Ascending aorta (tissue), 2 donors: ENCODE measurements around the gene TPSD1. TPM values are rescaled to one million over a fixed set of nuclear protein-coding genes. Genes with fewer than 3 reads are reported as not detected.
"Not testable (repeated sequence)": the region's sequence is repeated elsewhere in the genome, so short reads cannot be mapped to it uniquely, and the experiment has no call there.

Source experiments
- DNase-seq, 2 donors: peaks; one replicate each; pipeline ENCODE4 v3.0.0-alpha.2; 2019; ENCODE audit warnings: low spot score in 2 of 2
- H3K27ac ChIP-seq, 2 donors: fragments of 200-600 bp; sonication (generic); one replicate each; pipeline ENCODE4 v1.5.1; 2016 to 2017; ENCODE audit warnings: mild to moderate bottlenecking in 1 of 2
- H3K27me3 ChIP-seq: fragments of 200-600 bp; sonication (generic); one replicate; pipeline ENCODE4 v1.5.1; 2017
- H3K36me3 ChIP-seq, 2 donors: fragments of 200-600 bp; sonication (generic); one replicate each; pipeline ENCODE4 v1.5.1; 2016
- H3K4me1 ChIP-seq, 2 donors: fragments of 200-600 bp; sonication (generic); one replicate each; pipeline ENCODE4 v1.5.1; 2016 to 2017; ENCODE audit warnings: mild to moderate bottlenecking in 1 of 2
- H3K4me3 ChIP-seq, 2 donors: fragments of 200-600 bp; sonication (generic); one replicate each; pipeline ENCODE4 v1.5.1; 2016 to 2017; ENCODE audit warnings: mild to moderate bottlenecking in 1 of 2
- H3K9me3 ChIP-seq, 2 donors: fragments of 200-600 bp; sonication (generic); one replicate each; pipeline ENCODE4 v1.5.1; 2016
- CTCF ChIP-seq, 3 experiments: fragments of 200-600 bp in 2 of 3; fragments of 450-650 bp in 1 of 3; sonication (generic) in 2 of 3; IDR thresholded peaks; one replicate each; pipeline ENCODE4 v1.5.1; 2016 to 2019; ENCODE audit warnings: antibody characterized with exemption in 3 of 3, mild to moderate bottlenecking in 1 of 3, moderate library complexity in 1 of 3
- intact Hi-C: fragments of 100-400 bp; cut with DNase I; formaldehyde crosslinking; loops from one replicate; pipeline ENCODE4 v1.15.1; 2023
- total RNA-seq: library from RNA; depleted of rRNA; stranded (reverse); fragments of >200 nt; gene quantifications from one replicate; pipeline ENCODE4 v1.1.0, GENCODE V29; 2016

TPSD1 gene
- total RNA-seq, 1 donor from 2014 or later: 20.8 TPM

- intact Hi-C loops: no loop called here
- H3K9me3 ChIP-seq: no peaks in the 10 kb centered on the region
- no peaks in the 10 kb centered on the region for H3K27me3 ChIP-seq
These were observed 33.1 kb upstream of the TPSD1 start for GRCh38 chr16:1222553-1223354.

GRCh38 chr16:1223355-1224214 lies 32.3 kb upstream of the TPSD1 start:
- DNase-seq: no peak
- no peak overlapping the region for H3K27ac ChIP-seq
- H3K36me3 ChIP-seq: no peaks in the 10 kb centered on the region
- no peaks in the 10 kb centered on the region for H3K9me3 ChIP-seq
- no peaks in the 10 kb centered on the region for H3K27me3 ChIP-seq
- H3K4me1 ChIP-seq: no peaks in the 10 kb centered on the region
- no peak overlapping the region for H3K4me3 ChIP-seq
- intact Hi-C loops: no loop called here
- TF ChIP-seq CTCF (IDR thresholded peaks at IDR 0.05): no peak

More at GRCh38 chr16:1222553-1223354, 33.1 kb upstream of the TPSD1 start:
- Histone ChIP-seq H3K36me3 (peaks cover 0 to 2% of the 10 kb centered on the region in 2 donors), H3K4me1 (no peaks in the 10 kb centered on the region), H3K27ac (no peak overlapping the region), H3K4me3 (no peak overlapping the region)
- no peak for TF ChIP-seq CTCF (IDR thresholded peaks at IDR 0.05)
- no peak for DNase-seq

GRCh38 chr16:1224558-1224957 lies 31.3 kb upstream of the TPSD1 start:
- intact Hi-C loops: no loop called here
- H3K9me3 ChIP-seq: no peaks in the 10 kb centered on the region
- DNase-seq: no peak
- no peaks in the 10 kb centered on the region for H3K27me3 ChIP-seq
- no peaks in the 10 kb centered on the region for H3K4me1 ChIP-seq
- no peak overlapping the region for H3K27ac ChIP-seq
- H3K4me3 ChIP-seq: no peak overlapping the region
- no peak for TF ChIP-seq CTCF (IDR thresholded peaks at IDR 0.05)
- H3K36me3 ChIP-seq: no peaks in the 10 kb centered on the region

DNA sequence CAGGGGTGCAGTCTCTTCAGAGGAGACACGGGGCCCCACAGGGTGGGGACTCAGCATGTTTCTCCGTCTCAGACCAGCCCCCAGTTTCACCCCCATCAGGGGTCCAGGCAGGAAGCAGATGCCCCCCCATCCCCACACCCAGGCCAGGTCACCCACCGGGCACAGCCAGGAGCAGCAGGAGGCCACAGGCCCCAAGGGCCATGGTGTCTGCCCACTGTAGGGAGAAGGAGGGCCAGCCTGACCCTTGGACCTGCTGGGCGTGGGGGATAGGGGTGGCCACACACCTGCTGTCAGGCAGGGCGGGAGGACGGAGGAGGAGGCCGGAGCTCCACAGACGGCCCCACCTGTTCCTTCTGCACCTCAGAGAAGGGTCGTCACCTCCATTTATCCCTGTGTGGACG lies 30.8 kb upstream of the TPSD1 start, which contains the start of gene TPSG1:
TSS of gene TPSG1 (minus strand) at position 218 of the 401 bp plus-strand sequence. CDS start at position 202, 16 bp downstream.
- DNase-seq: no peak
- Histone ChIP-seq H3K36me3 (no peaks in the 10 kb centered on the region), H3K27ac (no peak within 1 kb of the TSS), H3K9me3 (no peaks in the 10 kb centered on the region), H3K4me1 (no peaks in the 10 kb centered on the region), H3K27me3 (no peaks in the 10 kb centered on the region), H3K4me3 (no peak within 1 kb of the TSS)
- TF ChIP-seq CTCF (IDR thresholded peaks at IDR 0.05): no peak
- intact Hi-C loops: no loop called here

- H3K9me3 ChIP-seq, H3K4me1 ChIP-seq, H3K36me3 ChIP-seq, intact Hi-C loops, H3K4me3 ChIP-seq, DNase-seq, H3K27me3 ChIP-seq, H3K27ac ChIP-seq: not testable (repeated sequence)
These were observed 30.0 kb upstream of the TPSD1 start for GRCh38 chr16:1225728-1226311.

DNA sequence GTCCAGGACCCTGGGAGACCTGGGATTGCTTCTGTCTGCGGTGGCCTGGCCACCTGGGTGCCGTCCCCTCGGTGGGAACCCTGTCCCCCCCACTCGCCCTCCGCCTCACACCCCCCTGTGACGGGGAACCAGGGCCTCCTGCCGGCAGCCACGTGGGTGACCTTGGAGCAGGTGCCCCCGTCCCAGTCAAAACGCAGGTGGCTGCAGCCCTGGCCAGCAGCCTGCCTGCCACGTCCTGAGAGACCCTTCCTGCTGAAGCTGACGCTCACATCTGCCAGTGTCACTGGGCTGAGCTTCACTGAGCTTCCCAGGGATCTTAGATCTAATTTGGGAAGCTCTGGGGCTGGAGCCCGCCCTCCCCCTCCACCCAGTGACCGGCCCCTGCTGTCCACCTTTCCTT lies 29.2 kb upstream of the TPSD1 start:
- H3K27ac ChIP-seq, H3K36me3 ChIP-seq, DNase-seq, H3K27me3 ChIP-seq, intact Hi-C loops, H3K4me3 ChIP-seq, H3K4me1 ChIP-seq, H3K9me3 ChIP-seq: not testable (repeated sequence)

DNA sequence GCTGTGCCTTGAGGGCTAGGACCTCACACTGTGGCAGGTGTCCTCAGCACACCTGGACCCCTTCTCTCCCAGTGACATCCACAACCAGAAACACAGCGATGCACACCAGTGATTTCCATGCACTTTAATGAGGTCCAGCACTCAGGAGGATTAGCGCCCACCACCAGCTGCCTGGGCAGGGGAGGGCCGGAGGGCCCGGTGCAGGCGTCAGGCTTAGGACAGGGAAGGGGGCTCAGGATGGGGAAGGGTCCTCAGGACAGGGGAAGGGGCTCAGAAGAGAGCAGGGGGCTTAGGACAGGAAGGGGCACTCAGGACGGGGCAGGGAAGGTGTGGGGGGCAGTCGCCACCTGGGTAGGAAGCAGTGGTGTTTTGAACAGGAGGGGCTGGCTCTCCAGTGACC lies 27.6 kb upstream of the TPSD1 start:
- H3K4me3 ChIP-seq, H3K27ac ChIP-seq: not testable (repeated sequence)

GRCh38 chr16:1229476-1229875 lies 26.4 kb upstream of the TPSD1 start:
- H3K4me1 ChIP-seq: not testable (repeated sequence)

More for the DNA sequence above, 27.6 kb upstream of the TPSD1 start:
- H3K9me3 ChIP-seq, H3K36me3 ChIP-seq, DNase-seq, H3K4me1 ChIP-seq, intact Hi-C loops, H3K27me3 ChIP-seq: not testable (repeated sequence)

DNA sequence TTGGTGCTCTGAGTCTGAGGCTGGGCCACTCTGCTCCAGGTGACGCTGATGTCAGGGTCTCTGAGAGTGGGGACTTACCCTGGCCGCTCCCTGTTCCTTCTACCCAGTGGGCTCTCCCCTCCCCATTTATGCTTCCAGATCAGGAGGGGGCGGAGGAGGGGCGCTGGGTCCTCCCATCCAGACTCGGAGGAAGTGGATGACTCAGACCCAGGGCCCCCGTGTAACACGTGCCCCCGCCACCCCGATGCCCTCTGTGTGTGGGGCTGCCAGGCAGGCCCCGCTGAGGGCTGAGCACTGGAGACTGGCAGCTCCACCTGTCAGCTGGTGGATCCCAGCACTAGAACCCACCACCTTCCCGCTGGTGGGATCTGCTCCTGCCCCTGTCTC lies 25.8 kb upstream of the TPSD1 start, which contains the start of gene TPSB2:
TSS of gene TPSB2 (minus strand) at position 101 of the 387 bp plus-strand sequence. CDS start 233 bp downstream, outside the sequence.
- intact Hi-C loops, DNase-seq: not testable (repeated sequence)

More at GRCh38 chr16:1229476-1229875, 26.4 kb upstream of the TPSD1 start:
- H3K4me3 ChIP-seq, H3K36me3 ChIP-seq, intact Hi-C loops, H3K27ac ChIP-seq, H3K9me3 ChIP-seq, H3K27me3 ChIP-seq, DNase-seq: not testable (repeated sequence)

More for the DNA sequence above, 25.8 kb upstream of the TPSD1 start, which contains the start of gene TPSB2:
- not testable (repeated sequence) for H3K36me3 ChIP-seq, H3K4me3 ChIP-seq, H3K4me1 ChIP-seq, H3K9me3 ChIP-seq, H3K27me3 ChIP-seq, H3K27ac ChIP-seq
